SU-DHL-6 (cell line): ENCODE measurements around the gene EXOC3L1.

Experiments
- CTCF ChIP-seq: fragments of 200-600 bp; sonication (generic); IDR thresholded peaks from one replicate; pipeline ENCODE4 v1.5.1; 2017; ENCODE audit warnings: antibody characterized with exemption, mild to moderate bottlenecking, low read length, moderate library complexity; ENCODE audit not compliant: insufficient read depth, poor library complexity, severe bottlenecking
- EZH2phosphoT487 ChIP-seq: fragments of 200-600 bp; sonication (generic), shearing (Covaris generic); conservative IDR thresholded peaks from 2 replicates; pipeline ENCODE4 v1.6.1; 2018; ENCODE audit warnings: mild to moderate bottlenecking, antibody characterized with exemption, low read length, moderate library complexity, mixed read lengths

- TF ChIP-seq CTCF (no peak), EZH2phosphoT487 (no peak)
Observed at GRCh38 chr16:67167588-67167987, 22.3 kb downstream of the EXOC3L1 start.
